Measurements from ENCODE around the gene XXYLT1. TPM values are rescaled to one million over a fixed set of nuclear protein-coding genes. Genes with fewer than 3 reads are reported as not detected.

Gene XXYLT1
- total and polyA plus RNA-seq, 7 donors: 2.5 to 13.8 (median 11.1) TPM

GRCh38 chr3:195063581-195064193 is 207.3 kb downstream of the XXYLT1 start:
- peaks cover 0 to 16% (median 13%) of the 10 kb centered on the region in 4 donors for H3K4me1 ChIP-seq
- no peaks in the 10 kb centered on the region for H3K9me3 ChIP-seq
- peaks cover 0 to 6% (median 1%) of the 10 kb centered on the region in 4 donors for H3K36me3 ChIP-seq
- no peak overlapping the region for H3K4me3 ChIP-seq
- intact Hi-C loops (cut with DNase I): no loop called here
- no peak for DNase-seq
- 53 to 63% methylated on average over 9 of the region's 9 CpGs for WGBS, 2 donors
- peak overlapping the region; percentile 1 to 63 (median 52) for H3K27ac ChIP-seq
- no peaks in the 10 kb centered on the region for H3K27me3 ChIP-seq
- TF ChIP-seq CTCF (IDR thresholded peaks at IDR 0.05) (no peak), POLR2AphosphoS5 (IDR thresholded peaks at IDR 0.05) (no peak), POLR2A (IDR thresholded peaks at IDR 0.05) (no peak), EP300 (IDR thresholded peaks at IDR 0.05) (no peak)

- no peaks in the 10 kb centered on the region for H3K27me3 ChIP-seq
- intact Hi-C loops (cut with DNase I): no loop called here
- no peak for TF ChIP-seq POLR2A (IDR thresholded peaks at IDR 0.05)
- TF ChIP-seq CTCF (IDR thresholded peaks at IDR 0.05): no peak
- no peak for TF ChIP-seq EP300 (IDR thresholded peaks at IDR 0.05)
- no peak for TF ChIP-seq POLR2AphosphoS5 (IDR thresholded peaks at IDR 0.05)
- DNase-seq: no peak
- WGBS, 2 donors: 89 to 94% methylated on average over 20 of the region's 20 CpGs
- no peak overlapping the region for H3K4me3 ChIP-seq
- H3K4me1 ChIP-seq: peaks cover 0 to 16% (median 13%) of the 10 kb centered on the region in 4 donors
- H3K27ac ChIP-seq: no peak overlapping the region
- H3K36me3 ChIP-seq: no peaks in the 10 kb centered on the region
- no peaks in the 10 kb centered on the region for H3K9me3 ChIP-seq
Measured at GRCh38 chr3:195062866-195063540, 208.0 kb downstream of the XXYLT1 start.

- H3K4me3 ChIP-seq: no peak overlapping the region
- no peaks in the 10 kb centered on the region for H3K27me3 ChIP-seq
- TF ChIP-seq EP300 (IDR thresholded peaks at IDR 0.05) (no peak), POLR2AphosphoS5 (IDR thresholded peaks at IDR 0.05) (no peak), POLR2A (IDR thresholded peaks at IDR 0.05) (no peak), CTCF (IDR thresholded peaks at IDR 0.05) (no peak)
- 93 to 94% methylated on average over 36 of the region's 36 CpGs for WGBS, 2 donors
- H3K27ac ChIP-seq: no peak overlapping the region
- intact Hi-C loops (cut with DNase I): no loop called here
- peaks cover 0 to 16% (median 13%) of the 10 kb centered on the region in 4 donors for H3K4me1 ChIP-seq
- no peaks in the 10 kb centered on the region for H3K36me3 ChIP-seq
- H3K9me3 ChIP-seq: no peaks in the 10 kb centered on the region
- peak; percentile 60 for DNase-seq
Measured at GRCh38 chr3:195061756-195062655, 209.0 kb downstream of the XXYLT1 start.

GRCh38 chr3:195060531-195061291 is 210.2 kb downstream of the XXYLT1 start:
- H3K36me3 ChIP-seq: no peaks in the 10 kb centered on the region

More at GRCh38 chr3:195060531-195061291, 210.2 kb downstream of the XXYLT1 start:
- H3K27me3 ChIP-seq: no peaks in the 10 kb centered on the region
- H3K4me1 ChIP-seq: peaks cover 0 to 16% (median 13%) of the 10 kb centered on the region in 4 donors
- TF ChIP-seq CTCF (IDR thresholded peaks at IDR 0.05) (no peak), EP300 (IDR thresholded peaks at IDR 0.05) (no peak), POLR2AphosphoS5 (IDR thresholded peaks at IDR 0.05) (no peak), POLR2A (IDR thresholded peaks at IDR 0.05) (no peak)
- H3K4me3 ChIP-seq: no peak overlapping the region
- intact Hi-C loops (cut with DNase I): no loop called here
- no peak overlapping the region for H3K27ac ChIP-seq
- WGBS, 2 donors: 92 to 95% methylated on average over 18 of the region's 18 CpGs
- peak; percentile 59 for DNase-seq
- H3K9me3 ChIP-seq: no peaks in the 10 kb centered on the region
